Natural killer cell (primary cell): ENCODE measurements around the gene MYOM1. TPM values are rescaled to one million over a fixed set of nuclear protein-coding genes. Genes with fewer than 3 reads are reported as not detected.

Experiments
- ATAC-seq, 3 donors: fragments of 150-1000 bp in 2 of 3; fragments of 200-7000 bp in 1 of 3; cut with Tn5 transposase; 1 replicate in 1 of 3; 2 replicates in 2 of 3; pipeline ENCODE4 v1.10.0; 2021; ENCODE audit warnings: mild to moderate bottlenecking in 2 of 3, moderate library complexity in 2 of 3
- DNase-seq, 2 donors: peaks; one replicate each; pipeline versions ENCODE4 v3.0.0 to v3.0.0-alpha.2; 2013 to 2021; ENCODE audit warnings: mixed read lengths in 1 of 2
- H3K27ac ChIP-seq: one replicate; pipeline ENCODE4 v1.5.1; 2013; ENCODE audit warnings: mild to moderate bottlenecking, low read length
- H3K27me3 ChIP-seq: one replicate; pipeline ENCODE4 v1.6.1; 2013; ENCODE audit warnings: low read length; ENCODE audit not compliant: control insufficient read depth, insufficient read depth
- H3K36me3 ChIP-seq: one replicate; pipeline ENCODE4 v1.6.1; 2013; ENCODE audit warnings: low read length; ENCODE audit not compliant: control insufficient read depth, insufficient read depth
- H3K4me1 ChIP-seq: one replicate; pipeline ENCODE4 v1.6.1; 2013; ENCODE audit warnings: low read length; ENCODE audit not compliant: control insufficient read depth, insufficient read depth
- H3K4me3 ChIP-seq: one replicate; pipeline ENCODE4 v1.5.1; 2013; ENCODE audit warnings: low read length
- H3K9me3 ChIP-seq: one replicate; pipeline ENCODE4 v1.6.1; 2013; ENCODE audit warnings: low read length; ENCODE audit not compliant: control insufficient read depth, insufficient read depth
- H3K27ac Mint-ChIP-seq, 2 donors: one replicate each; pipeline ENCODE4 v1.8.0; 2022; ENCODE audit warnings: mild to moderate bottlenecking in 2 of 2, mixed read lengths in 2 of 2, moderate library complexity in 1 of 2
- H3K27me3 Mint-ChIP-seq, 2 donors: one replicate each; pipeline ENCODE4 v1.8.0; 2022; ENCODE audit warnings: low read depth in 2 of 2, mixed read lengths in 2 of 2
- H3K36me3 Mint-ChIP-seq: one replicate; pipeline ENCODE4 v1.8.0; 2022; ENCODE audit warnings: mixed read lengths
- H3K4me1 Mint-ChIP-seq, 2 donors: one replicate each; pipeline ENCODE4 v1.8.0; 2022; ENCODE audit warnings: mixed read lengths in 2 of 2
- H3K4me3 Mint-ChIP-seq: one replicate; pipeline ENCODE4 v1.8.0; 2022; ENCODE audit warnings: mild to moderate bottlenecking, moderate library complexity, mixed read lengths
- H3K9me3 Mint-ChIP-seq, 2 donors: one replicate each; pipeline ENCODE4 v1.8.0; 2022; ENCODE audit warnings: mixed read lengths in 2 of 2
- WGBS: methylation state at CpG from one replicate; pipeline ENCODE4 v1.1.7; 2013; ENCODE audit warnings: missing lambda C conversion rate; ENCODE audit not compliant: insufficient coverage; 5-methylcytosine and 5-hydroxymethylcytosine counted together
- intact Hi-C: fragments of 100-400 bp; cut with micrococcal nuclease; formaldehyde crosslinking; loops from one replicate; pipeline ENCODE4 v1.14.2; 2022
- total RNA-seq, 4 donors: library from RNA; stranded (reverse); fragments of 120-200 nt in 1 of 4; gene quantifications; one replicate each; pipeline versions ENCODE4 v1.2.3 to v1.2.4, GENCODE V29; 2013 to 2022
- TF ChIP-seq, protein P1 (sequence below): fragments of 200-600 bp; IDR thresholded peaks from one replicate; pipeline ENCODE4 v1.8.0; 2022; ENCODE audit warnings: antibody characterized with exemption

The MYOM1 gene
- total RNA-seq, 3 donors from 2014 or later (not counting 1 experiment from before 2014, with no cell fraction given) = 1.7 to 5.8 (median 3.0) TPM

DNA sequence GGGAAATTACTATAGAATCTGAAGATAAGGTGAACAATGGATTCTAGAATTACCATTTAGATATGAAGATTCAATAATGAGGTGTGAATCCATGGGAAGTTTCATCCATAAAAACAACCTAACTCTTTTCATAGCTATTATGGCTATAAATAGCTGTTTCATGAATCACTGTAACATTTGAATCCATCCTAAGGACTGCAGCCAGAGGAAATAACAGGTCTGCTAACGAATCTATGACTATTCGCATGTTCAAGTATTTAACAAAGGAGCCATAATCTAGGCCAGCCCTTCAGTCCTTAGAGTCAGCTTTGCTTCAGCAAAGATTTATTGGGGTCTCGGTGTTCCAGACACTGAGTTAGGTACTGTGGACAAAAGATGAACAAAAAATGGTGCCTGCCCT lies 87.1 kb downstream of the MYOM1 start:
- ATAC-seq (no peak), DNase-seq (no peak)
- 92% methylated on average over 3 of the region's 3 CpGs for WGBS
- TF ChIP-seq, protein P1, sequence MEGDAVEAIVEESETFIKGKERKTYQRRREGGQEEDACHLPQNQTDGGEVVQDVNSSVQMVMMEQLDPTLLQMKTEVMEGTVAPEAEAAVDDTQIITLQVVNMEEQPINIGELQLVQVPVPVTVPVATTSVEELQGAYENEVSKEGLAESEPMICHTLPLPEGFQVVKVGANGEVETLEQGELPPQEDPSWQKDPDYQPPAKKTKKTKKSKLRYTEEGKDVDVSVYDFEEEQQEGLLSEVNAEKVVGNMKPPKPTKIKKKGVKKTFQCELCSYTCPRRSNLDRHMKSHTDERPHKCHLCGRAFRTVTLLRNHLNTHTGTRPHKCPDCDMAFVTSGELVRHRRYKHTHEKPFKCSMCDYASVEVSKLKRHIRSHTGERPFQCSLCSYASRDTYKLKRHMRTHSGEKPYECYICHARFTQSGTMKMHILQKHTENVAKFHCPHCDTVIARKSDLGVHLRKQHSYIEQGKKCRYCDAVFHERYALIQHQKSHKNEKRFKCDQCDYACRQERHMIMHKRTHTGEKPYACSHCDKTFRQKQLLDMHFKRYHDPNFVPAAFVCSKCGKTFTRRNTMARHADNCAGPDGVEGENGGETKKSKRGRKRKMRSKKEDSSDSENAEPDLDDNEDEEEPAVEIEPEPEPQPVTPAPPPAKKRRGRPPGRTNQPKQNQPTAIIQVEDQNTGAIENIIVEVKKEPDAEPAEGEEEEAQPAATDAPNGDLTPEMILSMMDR = no peak
- H3K27me3 Mint-ChIP-seq = peaks cover 0 to 3% of the 10 kb centered on the region in 2 donors
- Histone ChIP-seq H3K4me1 (no peaks in the 10 kb centered on the region), H3K27ac (no peak overlapping the region), H3K36me3 (no peaks in the 10 kb centered on the region), H3K27me3 (no peaks in the 10 kb centered on the region), H3K4me3 (no peak overlapping the region), H3K9me3 (no peaks in the 10 kb centered on the region)
- H3K27ac Mint-ChIP-seq = no peak overlapping the region
- peaks cover 7 to 8% of the 10 kb centered on the region in 2 donors for H3K4me1 Mint-ChIP-seq
- no peak overlapping the region for H3K4me3 Mint-ChIP-seq
- H3K9me3 Mint-ChIP-seq = no peaks in the 10 kb centered on the region
- no peaks in the 10 kb centered on the region for H3K36me3 Mint-ChIP-seq
- intact Hi-C loops = no loop called here

DNA sequence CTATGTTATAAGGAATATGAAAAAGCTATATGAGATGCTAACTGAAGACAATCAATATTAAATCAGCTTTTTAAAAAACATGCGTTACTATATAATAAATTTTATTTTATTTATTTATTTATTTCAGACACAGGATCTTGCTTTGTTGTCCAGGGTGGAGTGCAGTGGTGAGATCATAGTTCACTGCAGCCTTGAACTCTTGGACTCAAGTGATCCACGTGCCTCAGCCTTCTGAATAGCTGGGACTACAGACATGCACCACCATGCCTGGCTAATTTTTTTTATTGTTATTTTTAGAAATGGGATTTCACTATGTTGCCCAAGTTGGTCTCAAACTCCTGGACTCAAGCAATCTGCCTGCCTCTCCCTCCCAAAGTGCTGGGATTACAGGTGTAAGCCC lies 89.4 kb downstream of the MYOM1 start:
- Mint-ChIP-seq H3K9me3 (no peaks in the 10 kb centered on the region), H3K27me3 (peaks cover 0 to 3% of the 10 kb centered on the region in 2 donors), H3K27ac (no peak overlapping the region), H3K36me3 (no peaks in the 10 kb centered on the region), H3K4me3 (no peak overlapping the region), H3K4me1 (peaks cover 7 to 8% of the 10 kb centered on the region in 2 donors)
- TF ChIP-seq, protein P1 = no peak
- Histone ChIP-seq H3K4me1 (no peaks in the 10 kb centered on the region), H3K27ac (no peak overlapping the region), H3K9me3 (no peaks in the 10 kb centered on the region), H3K36me3 (no peaks in the 10 kb centered on the region), H3K27me3 (no peaks in the 10 kb centered on the region), H3K4me3 (no peak overlapping the region)
- ATAC-seq (no peak), DNase-seq (no peak)
- intact Hi-C loops = no loop called here
- WGBS = 86% methylated on average over 1 of the region's 2 CpGs

DNA sequence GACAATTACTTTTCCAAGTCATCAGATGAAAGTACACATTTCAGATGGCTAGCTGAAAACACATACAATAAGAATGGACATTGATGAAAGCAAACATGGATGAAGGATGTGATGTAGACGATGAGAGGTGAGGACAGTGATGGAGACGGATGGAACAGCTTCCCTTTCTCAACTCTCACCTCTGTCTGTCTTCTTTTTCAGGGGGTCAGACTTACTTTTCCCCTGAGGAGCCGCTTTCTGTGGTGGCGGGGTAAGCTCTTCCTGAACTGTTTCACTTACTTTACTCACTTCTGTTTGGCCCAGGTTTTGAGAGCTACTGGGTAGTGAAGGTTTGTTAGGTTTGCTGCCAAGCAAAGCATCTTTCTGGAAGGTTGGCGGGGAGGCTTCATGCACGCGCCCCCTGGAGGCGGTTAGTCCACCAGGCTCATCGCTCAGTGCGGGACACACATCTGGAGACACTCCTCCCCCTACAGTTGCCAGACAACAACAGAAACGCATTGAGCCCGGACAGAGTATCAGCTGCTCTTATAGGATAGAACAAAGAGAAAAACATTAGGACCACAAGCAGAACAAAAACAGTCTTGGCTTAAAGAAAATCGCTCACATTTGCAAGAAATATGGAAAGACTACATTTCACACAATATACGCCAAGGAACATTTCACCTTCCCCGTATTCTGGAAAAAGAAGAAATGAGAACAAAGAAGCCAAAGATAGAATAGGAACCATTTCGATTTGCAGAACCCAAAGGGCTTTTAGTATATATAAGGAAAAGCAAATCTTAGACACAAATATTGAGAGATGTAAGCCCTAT lies 90.5 kb downstream of the MYOM1 start:
- intact Hi-C loops = loop anchor here (1.0 to 2.0 kb wide), 3 partner anchors 70 to 197 kb away; no protein-coding TSS in a partner anchor
- Histone ChIP-seq H3K9me3 (no peaks in the 10 kb centered on the region), H3K4me3 (no peak overlapping the region), H3K27ac (no peak overlapping the region), H3K27me3 (no peaks in the 10 kb centered on the region), H3K4me1 (no peaks in the 10 kb centered on the region), H3K36me3 (no peaks in the 10 kb centered on the region)
- no peaks in the 10 kb centered on the region for H3K36me3 Mint-ChIP-seq
- peaks cover 7 to 8% of the 10 kb centered on the region in 2 donors for H3K4me1 Mint-ChIP-seq
- H3K27me3 Mint-ChIP-seq = peaks cover 0 to 3% of the 10 kb centered on the region in 2 donors
- no peak overlapping the region for H3K4me3 Mint-ChIP-seq
- no peak overlapping the region for H3K27ac Mint-ChIP-seq
- 6% methylated on average over 9 of the region's 16 CpGs for WGBS
- TF ChIP-seq, protein P1 = peak; percentile 75
- ATAC-seq (peak; percentile 92 to 99 (median 99)), DNase-seq (peak; percentile 72 to 90)
- H3K9me3 Mint-ChIP-seq = no peaks in the 10 kb centered on the region
